Neural crest cell (in vitro differentiated cells): ENCODE data around the gene NFIB. TPM values are rescaled to one million over a fixed set of nuclear protein-coding genes. Genes with fewer than 3 reads are reported as not detected.

Experiments used
- DNase-seq: peaks from one replicate; pipeline ENCODE4 v3.0.0; 2021; ENCODE audit warnings: low read depth, mixed read lengths, low spot score
- H3K27ac Mint-ChIP-seq: one replicate; pipeline ENCODE4 v1.8.0; 2021; ENCODE audit warnings: mild to moderate bottlenecking, mixed read lengths; ENCODE audit not compliant: unreplicated experiment
- H3K27me3 Mint-ChIP-seq: 2 replicates; pipeline ENCODE4 v1.8.0; 2021; ENCODE audit warnings: low read depth, mild to moderate bottlenecking, mixed read lengths
- H3K36me3 Mint-ChIP-seq: 2 replicates; pipeline ENCODE4 v1.8.0; 2021; ENCODE audit warnings: low read depth, mild to moderate bottlenecking, mixed read lengths
- H3K4me1 Mint-ChIP-seq: 2 replicates; pipeline ENCODE4 v1.8.0; 2021; ENCODE audit warnings: mixed read lengths
- H3K4me3 Mint-ChIP-seq: one replicate; pipeline ENCODE4 v1.8.0; 2021; ENCODE audit warnings: mild to moderate bottlenecking, mixed read lengths
- H3K9me3 Mint-ChIP-seq: 2 replicates; pipeline ENCODE4 v1.8.0; 2021; ENCODE audit warnings: mixed read lengths
- total RNA-seq: library from RNA; stranded (reverse); gene quantifications from 2 replicates; pipeline ENCODE4 v1.2.1, GENCODE V29; 2021
- TF ChIP-seq, protein P1 (sequence below): fragments of 200-600 bp; sonication (generic); conservative IDR thresholded peaks from 2 replicates; pipeline ENCODE4 v1.5.0; 2021; ENCODE audit warnings: antibody characterized with exemption, mild to moderate bottlenecking

Gene NFIB
- total RNA-seq, 1 donor from 2014 or later, result 3.7 TPM

DNA sequence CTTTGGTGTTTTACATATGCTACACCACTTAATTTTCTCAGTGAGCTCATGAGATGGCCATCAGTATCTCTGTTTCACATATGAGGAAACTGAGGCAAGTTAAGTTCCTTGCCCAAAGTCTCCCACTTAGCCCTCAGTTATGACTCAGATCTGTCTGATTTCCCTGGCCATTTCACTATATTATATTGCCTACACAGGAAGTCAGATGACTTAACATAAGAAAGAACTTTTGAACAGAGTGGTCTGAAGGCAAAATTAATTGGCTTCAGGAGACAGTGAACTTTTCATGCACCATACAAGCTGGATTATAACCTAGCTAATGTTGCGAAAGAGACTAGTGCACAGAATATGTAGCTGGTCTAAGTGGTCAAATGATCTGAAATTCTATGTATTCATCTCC is 221.6 kb downstream of the NFIB start:
- Mint-ChIP-seq H3K4me3 (no peak overlapping the region), H3K36me3 (no peaks in the 10 kb centered on the region), H3K4me1 (peaks cover 15% of the 10 kb centered on the region), H3K27ac (no peak overlapping the region), H3K9me3 (no peaks in the 10 kb centered on the region), H3K27me3 (peaks cover 26% of the 10 kb centered on the region)
- TF ChIP-seq, protein P1, sequence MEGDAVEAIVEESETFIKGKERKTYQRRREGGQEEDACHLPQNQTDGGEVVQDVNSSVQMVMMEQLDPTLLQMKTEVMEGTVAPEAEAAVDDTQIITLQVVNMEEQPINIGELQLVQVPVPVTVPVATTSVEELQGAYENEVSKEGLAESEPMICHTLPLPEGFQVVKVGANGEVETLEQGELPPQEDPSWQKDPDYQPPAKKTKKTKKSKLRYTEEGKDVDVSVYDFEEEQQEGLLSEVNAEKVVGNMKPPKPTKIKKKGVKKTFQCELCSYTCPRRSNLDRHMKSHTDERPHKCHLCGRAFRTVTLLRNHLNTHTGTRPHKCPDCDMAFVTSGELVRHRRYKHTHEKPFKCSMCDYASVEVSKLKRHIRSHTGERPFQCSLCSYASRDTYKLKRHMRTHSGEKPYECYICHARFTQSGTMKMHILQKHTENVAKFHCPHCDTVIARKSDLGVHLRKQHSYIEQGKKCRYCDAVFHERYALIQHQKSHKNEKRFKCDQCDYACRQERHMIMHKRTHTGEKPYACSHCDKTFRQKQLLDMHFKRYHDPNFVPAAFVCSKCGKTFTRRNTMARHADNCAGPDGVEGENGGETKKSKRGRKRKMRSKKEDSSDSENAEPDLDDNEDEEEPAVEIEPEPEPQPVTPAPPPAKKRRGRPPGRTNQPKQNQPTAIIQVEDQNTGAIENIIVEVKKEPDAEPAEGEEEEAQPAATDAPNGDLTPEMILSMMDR, result no peak
- no peak for DNase-seq

DNA sequence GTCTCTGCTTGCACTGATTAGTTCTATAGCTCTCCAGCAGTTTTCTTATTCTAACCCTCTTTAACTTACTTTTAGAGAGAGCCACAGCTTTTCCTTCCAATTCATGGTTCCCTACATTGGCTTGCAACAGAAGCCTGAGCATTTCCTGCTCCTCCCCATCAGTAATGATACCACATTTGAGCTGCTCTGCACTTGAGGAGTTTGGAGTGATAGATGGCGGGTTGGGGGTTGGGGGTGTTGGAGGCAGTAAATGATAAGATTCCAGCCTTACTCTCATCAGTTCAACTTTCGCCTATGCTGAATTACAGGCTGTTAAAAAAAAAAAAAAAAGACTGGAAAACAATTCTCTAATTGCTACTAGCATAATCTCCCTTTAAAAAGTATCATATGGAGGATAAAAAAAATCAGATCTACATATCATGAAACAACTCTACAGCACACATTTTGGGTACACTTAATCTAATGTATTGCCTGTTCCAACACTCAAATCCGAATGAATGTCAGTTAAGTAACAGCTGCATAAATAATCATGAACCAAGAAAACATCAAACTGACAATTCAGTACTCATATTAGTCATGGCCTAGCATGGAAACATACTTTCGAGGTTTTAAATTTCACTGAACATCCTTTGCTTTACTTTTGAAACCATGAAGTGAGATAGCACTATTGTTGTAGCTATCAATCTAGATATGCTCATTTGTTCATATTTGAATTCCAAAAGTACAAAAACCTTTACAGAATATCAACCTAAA is 224.7 kb downstream of the NFIB start:
- Mint-ChIP-seq H3K27me3 (peaks cover 11% of the 10 kb centered on the region), H3K9me3 (no peaks in the 10 kb centered on the region), H3K4me1 (peaks cover 12% of the 10 kb centered on the region), H3K4me3 (no peak overlapping the region), H3K27ac (no peak overlapping the region), H3K36me3 (no peaks in the 10 kb centered on the region)
- TF ChIP-seq, protein P1, result no peak
- no peak for DNase-seq

DNA sequence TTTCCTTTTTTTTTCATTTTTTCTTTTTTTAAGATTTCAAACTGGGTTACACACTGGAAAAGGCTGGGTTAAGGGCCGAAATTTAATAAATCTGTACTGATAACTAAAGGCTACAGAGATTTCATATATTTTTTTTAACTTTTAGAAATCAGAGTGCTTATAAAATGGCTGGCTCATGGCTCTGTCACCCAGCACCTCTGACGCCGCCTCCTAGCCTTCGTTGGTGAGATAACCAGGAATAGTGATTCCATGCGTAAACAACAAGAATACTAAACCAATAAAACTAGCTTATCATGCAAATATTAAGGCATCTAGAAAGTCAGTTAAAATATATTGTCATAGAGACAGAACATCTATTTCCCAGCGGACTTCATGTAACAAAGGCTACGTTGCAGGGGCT is 226.4 kb downstream of the NFIB start:
- Mint-ChIP-seq H3K4me3 (no peak overlapping the region), H3K4me1 (peaks cover 26% of the 10 kb centered on the region), H3K9me3 (no peaks in the 10 kb centered on the region), H3K27me3 (peaks cover 6% of the 10 kb centered on the region), H3K36me3 (no peaks in the 10 kb centered on the region), H3K27ac (no peak overlapping the region)
- DNase-seq, result no peak
- TF ChIP-seq, protein P1, result no peak

DNA sequence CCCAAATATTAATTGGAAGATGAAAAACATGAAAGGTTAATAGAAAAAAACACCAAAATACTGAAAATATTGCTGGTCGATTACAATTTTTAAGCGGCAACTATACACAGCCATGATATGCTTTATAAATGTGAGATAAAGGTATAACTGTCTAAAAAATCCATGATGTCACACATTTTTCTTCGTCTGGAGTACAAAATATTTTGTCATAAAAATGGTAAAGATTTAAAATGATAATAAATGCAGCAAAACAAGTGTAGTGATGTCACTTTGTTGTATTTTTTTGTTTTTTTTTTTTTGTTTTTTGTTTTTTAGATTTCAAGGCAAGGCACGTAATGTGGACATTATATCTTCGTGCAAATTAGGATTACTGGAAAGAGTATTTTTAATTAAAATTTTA is 227.4 kb downstream of the NFIB start:
- no peak for DNase-seq
- TF ChIP-seq, protein P1, result no peak
- H3K4me1 Mint-ChIP-seq, result peaks cover 34% of the 10 kb centered on the region
- no peak overlapping the region for H3K27ac Mint-ChIP-seq
- no peaks in the 10 kb centered on the region for H3K9me3 Mint-ChIP-seq
- no peaks in the 10 kb centered on the region for H3K36me3 Mint-ChIP-seq
- H3K27me3 Mint-ChIP-seq, result peaks cover 6% of the 10 kb centered on the region
- no peak overlapping the region for H3K4me3 Mint-ChIP-seq

DNA sequence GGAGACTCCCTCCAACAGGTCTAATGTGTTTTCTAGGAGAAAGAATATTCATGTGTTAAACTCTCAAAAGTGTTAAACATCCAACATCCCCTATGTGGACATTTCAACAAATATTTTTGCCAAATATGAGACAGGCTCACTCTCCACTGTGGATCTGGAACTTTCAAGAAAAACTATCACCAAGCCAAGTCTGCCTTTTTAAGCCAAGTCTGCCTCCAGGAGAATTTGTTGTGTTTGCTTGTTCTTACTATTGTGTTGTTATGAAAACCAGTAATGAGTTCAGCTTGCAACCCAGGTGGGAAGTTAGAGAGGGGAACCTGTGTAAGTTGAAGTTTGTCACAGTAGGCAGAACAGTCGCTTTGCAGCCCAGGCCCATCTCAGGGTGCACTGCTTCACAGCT is 228.1 kb downstream of the NFIB start:
- no peaks in the 10 kb centered on the region for H3K9me3 Mint-ChIP-seq
- DNase-seq, result no peak
- no peak overlapping the region for H3K27ac Mint-ChIP-seq
- TF ChIP-seq, protein P1, result no peak
- H3K27me3 Mint-ChIP-seq, result peaks cover 7% of the 10 kb centered on the region
- no peak overlapping the region for H3K4me3 Mint-ChIP-seq
- peaks cover 41% of the 10 kb centered on the region for H3K4me1 Mint-ChIP-seq
- no peaks in the 10 kb centered on the region for H3K36me3 Mint-ChIP-seq
